ENCODE results near the gene MARS2.
"Not testable (repeated sequence)": the region's sequence is repeated elsewhere in the genome, so short reads cannot be mapped to it uniquely, and the experiment has no call there.

Gene MARS2

DNA sequence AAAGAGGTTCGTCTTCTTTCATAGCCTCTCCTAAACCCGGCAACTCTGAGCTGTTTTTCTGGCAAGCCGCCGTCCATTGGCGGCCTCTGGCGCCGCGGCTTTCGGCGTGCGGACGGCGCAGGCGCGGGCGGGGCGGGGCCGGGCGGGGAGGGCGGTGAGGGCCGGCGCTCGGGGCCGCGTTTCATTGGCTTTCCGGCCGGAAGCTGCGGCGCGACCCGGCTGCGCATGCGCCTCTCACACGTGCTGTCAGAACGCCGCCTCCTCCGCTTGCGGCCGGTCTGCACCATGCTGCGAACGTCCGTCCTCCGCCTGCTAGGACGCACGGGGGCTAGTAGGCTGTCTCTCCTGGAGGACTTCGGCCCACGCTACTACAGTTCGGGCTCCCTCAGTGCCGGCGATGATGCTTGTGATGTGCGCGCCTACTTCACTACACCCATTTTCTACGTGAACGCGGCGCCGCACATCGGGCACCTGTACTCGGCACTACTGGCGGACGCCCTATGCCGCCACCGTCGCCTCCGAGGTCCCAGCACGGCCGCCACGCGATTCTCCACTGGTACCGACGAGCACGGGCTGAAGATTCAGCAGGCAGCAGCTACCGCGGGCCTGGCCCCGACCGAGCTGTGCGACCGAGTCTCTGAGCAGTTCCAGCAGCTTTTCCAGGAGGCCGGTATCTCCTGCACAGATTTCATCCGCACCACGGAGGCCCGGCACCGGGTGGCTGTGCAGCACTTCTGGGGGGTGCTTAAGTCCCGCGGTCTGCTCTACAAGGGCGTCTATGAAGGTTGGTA is at the start of gene MARS2:
Gene MARS2, plus strand, starts transcription at position 249 of the 791 bp plus-strand sequence. Its CDS starts 37 bp downstream, at position 286.
- peak; percentile 94 for DNase-seq

DNA sequence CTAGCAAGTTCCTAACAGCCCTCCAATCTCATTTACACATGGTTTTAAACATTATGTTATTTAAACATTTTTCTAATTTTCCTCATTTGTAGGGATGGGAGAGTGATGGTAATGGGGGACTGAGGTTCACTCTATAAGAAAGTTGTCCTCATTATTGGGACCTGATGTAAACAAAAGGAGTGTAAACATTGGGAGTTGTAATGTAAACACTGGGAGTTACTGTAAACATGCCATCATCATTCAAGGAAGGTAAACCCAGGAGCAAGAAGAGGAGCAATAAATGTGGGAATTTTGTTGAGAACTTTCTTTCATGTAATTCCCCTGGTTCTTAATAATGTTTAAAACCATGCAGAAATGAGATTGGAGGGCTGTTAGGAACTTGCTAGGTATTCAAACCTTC is 47.6 kb upstream of the MARS2 start:
- no peak for DNase-seq

GRCh38 chr2:197661626-197662025 is 43.5 kb upstream of the MARS2 start:
- DNase-seq: no peak

DNA sequence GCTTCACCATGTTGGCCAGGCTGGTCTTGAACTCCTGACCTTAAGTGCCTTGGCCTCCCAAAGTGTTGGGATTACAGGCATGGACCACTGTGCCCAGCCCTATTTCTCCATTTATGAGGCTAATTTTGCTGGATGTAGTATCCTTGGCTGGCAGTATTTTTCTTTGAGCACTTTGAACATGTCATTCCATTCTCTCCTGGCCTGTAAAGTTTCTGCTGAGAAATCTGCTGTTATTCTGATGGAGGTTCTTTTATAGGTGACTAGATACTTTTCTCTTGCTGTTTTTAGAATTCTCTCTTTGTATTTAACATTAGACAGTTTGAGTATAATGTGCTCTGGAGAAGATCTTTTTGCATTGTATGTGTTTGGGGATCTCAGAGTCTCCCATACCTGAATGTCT is 38.9 kb upstream of the MARS2 start:
- no peak for DNase-seq

GRCh38 chr2:197668296-197668695 is 36.9 kb upstream of the MARS2 start:
- DNase-seq: no peak

DNA sequence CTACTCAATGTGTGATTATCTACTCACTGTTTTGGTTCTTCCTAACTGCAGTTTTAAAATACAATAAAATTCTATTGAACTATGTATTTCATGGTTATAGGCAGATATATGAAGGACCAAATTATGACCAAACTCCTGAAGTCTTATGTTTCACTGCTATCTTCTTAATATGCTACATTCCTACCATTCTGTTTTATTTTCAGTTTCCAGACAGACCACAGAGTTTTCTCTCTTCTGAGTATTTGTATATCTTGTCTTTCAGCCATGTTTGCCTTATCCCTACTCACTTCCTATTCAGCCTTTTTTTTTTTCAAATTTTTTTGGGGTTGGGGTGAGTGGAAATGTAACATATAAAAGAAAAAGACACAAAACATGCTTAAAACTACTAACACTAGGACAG is 36.1 kb upstream of the MARS2 start:
- no peak for DNase-seq

- no peak for DNase-seq
These were observed 32.7 kb upstream of the MARS2 start for GRCh38 chr2:197672371-197672893.

GRCh38 chr2:197673106-197673505 is 32.1 kb upstream of the MARS2 start:
- no peak for DNase-seq

GRCh38 chr2:197673606-197674005 is 31.6 kb upstream of the MARS2 start:
- DNase-seq: no peak

- no peak for DNase-seq
These were observed 31.1 kb upstream of the MARS2 start for GRCh38 chr2:197674060-197674459.

GRCh38 chr2:197674591-197674990 is 30.6 kb upstream of the MARS2 start:
- DNase-seq: no peak

- DNase-seq: no peak
These were observed 29.9 kb upstream of the MARS2 start, which contains the start of gene RFTN2 for GRCh38 chr2:197675246-197675645. RFTN2 (minus strand) TSS chr2:197675587; CDS start chr2:197675458, 129 bp downstream.

DNA sequence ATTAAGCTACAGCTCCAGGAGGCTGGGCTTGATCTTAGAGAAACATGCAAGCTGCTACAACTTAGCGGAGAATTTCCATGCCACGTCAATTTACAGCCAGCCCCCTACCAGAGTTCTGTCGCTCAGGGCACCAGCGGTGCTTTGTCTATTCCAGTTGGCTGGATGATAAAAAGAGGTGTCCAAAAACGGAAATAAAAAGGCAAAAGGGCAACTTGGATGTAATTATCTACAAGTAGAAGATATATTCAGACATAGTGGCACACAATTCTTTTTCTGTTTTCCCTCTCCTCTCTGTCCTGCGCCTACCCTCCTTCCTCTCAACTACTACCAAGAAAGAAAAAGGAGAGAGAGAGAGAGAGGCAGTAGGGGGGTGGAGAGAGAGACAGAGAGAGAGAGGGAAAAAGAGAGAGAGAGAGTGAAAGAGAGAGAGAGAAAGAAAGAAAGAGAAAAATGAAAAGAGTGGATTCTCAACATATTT is 29.4 kb upstream of the MARS2 start:
- no peak for DNase-seq

DNA sequence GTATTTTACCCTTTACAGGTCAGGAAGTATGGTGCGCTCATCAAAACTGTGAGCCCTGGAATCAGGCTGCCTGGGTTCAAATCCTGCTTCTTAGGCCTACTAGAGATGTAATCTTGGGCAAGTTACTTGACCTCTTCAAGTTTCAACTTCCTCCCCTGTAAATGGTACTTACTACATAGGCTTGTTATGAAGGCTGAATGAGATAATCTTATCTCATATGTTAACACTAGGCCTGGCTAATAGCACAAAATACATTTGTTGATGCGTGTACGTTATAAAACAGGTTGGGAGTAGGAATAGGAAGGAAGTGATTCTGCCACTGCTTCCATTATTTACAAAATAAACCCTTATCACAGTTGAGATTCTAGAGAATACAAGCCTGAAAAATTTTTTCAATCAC is 28.1 kb upstream of the MARS2 start:
- no peak for DNase-seq

GRCh38 chr2:197677483-197677882 is 27.7 kb upstream of the MARS2 start:
- DNase-seq: no peak

GRCh38 chr2:197695206-197695605 is 10.0 kb upstream of the MARS2 start:
- not testable (repeated sequence) for DNase-seq

- not testable (repeated sequence) for DNase-seq
These were observed 9.2 kb upstream of the MARS2 start for GRCh38 chr2:197695971-197696370.

DNA sequence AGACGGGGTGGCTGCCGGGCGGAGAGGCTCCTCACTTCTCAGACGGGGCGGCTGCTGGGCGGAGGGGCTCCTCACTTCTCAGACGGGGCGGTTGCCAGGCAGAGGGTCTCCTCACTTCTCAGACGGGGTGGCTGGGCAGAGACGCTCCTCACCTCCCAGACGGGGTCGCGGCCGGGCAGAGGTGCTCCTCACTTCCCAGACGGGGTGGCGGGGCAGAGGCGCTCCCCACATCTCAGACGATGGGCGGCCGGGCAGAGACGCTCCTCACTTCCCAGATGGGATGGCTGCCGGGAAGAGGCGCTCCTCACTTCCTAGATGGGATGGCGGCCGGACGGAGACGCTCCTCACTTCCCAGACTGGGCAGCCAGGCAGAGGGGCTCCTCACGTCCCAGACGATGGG is 8.6 kb upstream of the MARS2 start:
- not testable (repeated sequence) for DNase-seq

GRCh38 chr2:197699724-197700123 is 5.4 kb upstream of the MARS2 start:
- not testable (repeated sequence) for DNase-seq

DNA sequence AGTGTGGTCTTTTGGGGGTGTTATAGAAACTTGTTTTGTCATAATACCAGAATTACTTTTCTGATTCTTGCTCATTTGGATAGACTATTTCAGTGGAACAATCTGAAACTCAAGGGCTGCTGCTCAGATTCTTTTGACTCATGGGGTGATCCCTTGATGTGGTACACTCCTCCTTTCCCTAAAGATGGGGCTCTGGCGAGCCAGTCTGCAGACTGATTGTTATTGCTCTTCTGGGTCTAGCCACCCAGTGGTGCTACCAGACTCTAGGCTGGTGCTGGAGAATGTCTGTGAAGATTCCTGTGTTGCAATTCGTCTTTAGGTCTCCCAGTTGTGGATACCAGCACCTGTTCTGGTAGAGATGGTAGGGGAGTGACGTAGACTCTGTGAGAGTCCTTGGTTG is 4.2 kb upstream of the MARS2 start:
- no peak for DNase-seq

DNA sequence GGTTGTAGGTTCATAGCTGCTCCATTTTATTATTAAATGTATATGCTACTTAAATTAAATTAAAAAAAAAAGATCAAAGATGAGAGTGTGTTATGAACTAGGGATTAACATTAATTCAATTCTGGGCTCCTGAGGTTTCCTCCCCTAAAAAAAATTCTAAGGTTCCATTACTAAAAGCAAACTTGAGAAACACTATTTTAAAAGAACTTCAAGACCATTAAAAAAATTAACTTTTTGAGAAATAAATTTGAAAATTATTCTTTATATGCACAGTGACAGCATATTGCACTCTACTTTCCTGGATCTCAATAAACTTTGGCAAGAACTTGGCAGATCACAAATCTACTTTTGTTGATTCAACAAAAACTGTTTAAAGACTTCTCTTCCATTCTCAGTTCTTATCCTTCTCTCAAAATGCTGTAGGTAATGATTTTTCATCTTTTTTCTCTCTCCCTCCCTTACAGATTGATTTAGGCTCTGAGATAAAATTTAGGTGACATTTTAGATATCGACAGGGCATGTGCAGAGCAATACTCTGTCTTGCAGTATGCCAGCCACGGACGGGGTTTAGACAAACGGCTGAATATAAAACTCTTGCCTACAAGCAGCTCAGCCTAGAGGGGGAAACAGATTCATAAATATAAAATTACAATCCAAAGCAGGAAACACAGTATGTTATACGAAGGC is 592 bp upstream of the MARS2 start:
- DNase-seq: no peak

DNA sequence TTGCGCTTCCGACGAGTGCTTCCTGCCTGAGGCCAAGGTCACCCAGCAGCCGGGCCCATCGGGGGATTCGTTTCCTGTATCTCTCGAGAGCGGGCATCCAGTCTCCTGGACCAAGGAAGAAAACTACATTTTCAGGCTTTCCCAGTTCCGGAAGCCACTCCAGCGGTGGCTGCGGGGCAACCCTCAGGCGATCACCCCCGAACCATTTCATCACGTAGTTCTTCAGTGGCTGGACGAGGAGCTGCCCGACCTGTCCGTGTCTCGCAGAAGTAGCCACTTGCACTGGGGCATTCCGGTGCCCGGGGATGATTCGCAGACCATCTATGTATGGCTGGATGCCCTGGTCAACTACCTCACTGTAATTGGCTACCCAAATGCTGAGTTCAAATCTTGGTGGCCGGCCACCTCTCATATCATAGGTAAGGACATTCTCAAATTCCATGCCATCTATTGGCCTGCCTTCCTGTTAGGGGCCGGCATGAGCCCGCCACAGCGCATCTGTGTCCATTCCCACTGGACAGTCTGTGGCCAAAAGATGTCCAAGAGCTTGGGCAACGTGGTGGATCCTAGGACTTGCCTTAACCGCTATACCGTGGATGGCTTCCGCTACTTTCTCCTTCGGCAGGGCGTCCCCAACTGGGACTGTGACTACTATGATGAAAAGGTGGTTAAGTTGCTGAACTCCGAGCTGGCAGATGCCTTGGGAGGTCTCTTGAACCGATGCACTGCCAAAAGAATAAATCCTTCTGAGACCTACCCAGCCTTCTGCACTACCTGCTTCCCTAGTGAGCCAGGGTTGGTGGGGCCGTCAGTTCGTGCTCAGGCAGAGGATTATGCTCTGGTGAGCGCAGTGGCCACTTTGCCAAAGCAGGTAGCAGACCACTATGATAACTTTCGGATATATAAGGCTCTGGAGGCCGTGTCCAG is 1.0 kb downstream of the MARS2 start:
- DNase-seq: no peak

DNA sequence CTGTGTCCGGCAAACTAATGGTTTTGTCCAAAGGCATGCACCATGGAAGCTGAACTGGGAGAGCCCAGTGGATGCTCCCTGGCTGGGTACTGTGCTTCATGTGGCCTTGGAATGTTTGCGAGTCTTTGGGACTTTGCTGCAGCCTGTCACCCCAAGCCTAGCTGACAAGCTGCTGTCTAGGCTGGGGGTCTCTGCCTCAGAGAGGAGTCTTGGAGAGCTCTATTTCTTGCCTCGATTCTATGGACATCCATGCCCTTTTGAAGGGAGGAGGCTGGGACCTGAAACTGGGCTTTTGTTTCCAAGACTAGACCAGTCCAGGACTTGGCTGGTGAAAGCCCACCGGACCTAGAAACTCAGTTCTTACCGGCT is 1.7 kb downstream of the MARS2 start:
- no peak for DNase-seq
